ENCODE data around the gene EFS.

GRCh38 chr14:23399136-23399535 is 34.2 kb upstream of the EFS start:
- TF ChIP-seq CTCF (IDR thresholded peaks at IDR 0.05) (no peak), POLR2A (IDR thresholded peaks at IDR 0.05) (no peak), EP300 (IDR thresholded peaks at IDR 0.05) (no peak)

Measured in ovary (tissue), 3 donors.